Measurements from ENCODE around the gene GOLPH3L.

DNA sequence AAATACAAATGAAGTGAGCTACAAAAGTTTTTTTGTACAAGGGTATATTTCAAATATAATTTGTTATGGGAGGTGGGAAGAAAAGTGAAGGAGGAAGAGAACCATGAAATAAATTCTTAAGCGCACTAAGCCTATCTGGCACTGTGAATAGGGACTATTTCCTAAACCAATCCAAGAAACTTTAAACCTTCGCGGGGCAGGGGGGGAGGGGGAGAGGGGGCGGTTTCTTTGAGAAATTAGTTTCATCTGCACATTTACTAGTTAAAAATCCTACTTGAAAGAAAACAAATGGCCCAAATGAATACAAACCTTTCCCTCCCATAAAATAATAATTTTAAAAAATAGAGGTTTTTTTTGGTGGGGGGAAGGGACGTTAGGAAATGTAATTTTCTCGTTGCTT is 364 bp downstream of the GOLPH3L start:
- TF ChIP-seq, protein P1, sequence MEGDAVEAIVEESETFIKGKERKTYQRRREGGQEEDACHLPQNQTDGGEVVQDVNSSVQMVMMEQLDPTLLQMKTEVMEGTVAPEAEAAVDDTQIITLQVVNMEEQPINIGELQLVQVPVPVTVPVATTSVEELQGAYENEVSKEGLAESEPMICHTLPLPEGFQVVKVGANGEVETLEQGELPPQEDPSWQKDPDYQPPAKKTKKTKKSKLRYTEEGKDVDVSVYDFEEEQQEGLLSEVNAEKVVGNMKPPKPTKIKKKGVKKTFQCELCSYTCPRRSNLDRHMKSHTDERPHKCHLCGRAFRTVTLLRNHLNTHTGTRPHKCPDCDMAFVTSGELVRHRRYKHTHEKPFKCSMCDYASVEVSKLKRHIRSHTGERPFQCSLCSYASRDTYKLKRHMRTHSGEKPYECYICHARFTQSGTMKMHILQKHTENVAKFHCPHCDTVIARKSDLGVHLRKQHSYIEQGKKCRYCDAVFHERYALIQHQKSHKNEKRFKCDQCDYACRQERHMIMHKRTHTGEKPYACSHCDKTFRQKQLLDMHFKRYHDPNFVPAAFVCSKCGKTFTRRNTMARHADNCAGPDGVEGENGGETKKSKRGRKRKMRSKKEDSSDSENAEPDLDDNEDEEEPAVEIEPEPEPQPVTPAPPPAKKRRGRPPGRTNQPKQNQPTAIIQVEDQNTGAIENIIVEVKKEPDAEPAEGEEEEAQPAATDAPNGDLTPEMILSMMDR (tag by site-specific recombination; IDR thresholded peaks at IDR 0.05): no peak
- no peak for TF ChIP-seq YY1 (tag by site-specific recombination; IDR thresholded peaks at IDR 0.05)

Measured in HEK293 (cell line).